Hematopoietic multipotent progenitor cell treated with erythropoietin and hydrocortisone succinate and interleukin-3 and kit ligand, for 4 days (in vitro differentiated cells): ENCODE data around the gene MYO1D.

Experiments used
- DNase-seq: peaks from one replicate; pipeline ENCODE4 v3.0.0-alpha.2; 2015

Gene MYO1D

DNA sequence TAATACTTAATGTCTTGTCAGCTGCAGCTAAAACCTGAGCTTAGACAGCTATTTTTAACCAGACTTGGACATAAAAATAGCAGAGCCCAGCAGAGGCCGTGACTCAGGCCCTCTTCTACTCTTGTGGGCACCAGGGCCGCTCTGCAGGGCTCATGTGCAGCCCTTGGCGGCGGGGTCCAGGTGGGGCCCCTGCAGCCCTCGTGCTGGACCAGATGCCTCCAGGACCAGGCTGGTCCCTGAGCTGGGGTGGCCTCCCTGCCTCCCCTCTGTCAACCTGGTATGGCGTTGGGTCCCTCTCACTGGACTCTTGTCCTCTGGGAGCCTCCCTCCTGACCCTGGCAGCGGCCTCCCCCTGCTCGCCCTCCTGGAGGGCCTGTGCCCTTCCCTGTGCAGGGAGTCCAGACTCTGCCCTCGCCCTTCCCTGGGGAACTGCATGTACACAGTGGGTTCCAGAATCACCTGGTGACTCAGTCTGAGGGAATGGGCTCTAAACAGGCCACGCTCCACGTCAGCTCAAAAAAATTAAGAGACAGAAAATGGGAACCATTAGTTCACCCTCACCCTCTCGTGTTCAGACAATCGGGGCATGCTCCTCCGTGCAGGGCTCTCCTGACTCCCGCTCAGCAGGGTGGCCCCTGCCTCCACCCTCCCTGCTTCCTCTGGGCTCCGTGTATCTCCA is 380.4 kb downstream of the MYO1D start:
- no peak for DNase-seq

- peak; percentile 41 for DNase-seq
These were observed 381.3 kb downstream of the MYO1D start for GRCh38 chr17:32495359-32496231.

GRCh38 chr17:32494621-32495358 is 382.1 kb downstream of the MYO1D start:
- DNase-seq: no peak

DNA sequence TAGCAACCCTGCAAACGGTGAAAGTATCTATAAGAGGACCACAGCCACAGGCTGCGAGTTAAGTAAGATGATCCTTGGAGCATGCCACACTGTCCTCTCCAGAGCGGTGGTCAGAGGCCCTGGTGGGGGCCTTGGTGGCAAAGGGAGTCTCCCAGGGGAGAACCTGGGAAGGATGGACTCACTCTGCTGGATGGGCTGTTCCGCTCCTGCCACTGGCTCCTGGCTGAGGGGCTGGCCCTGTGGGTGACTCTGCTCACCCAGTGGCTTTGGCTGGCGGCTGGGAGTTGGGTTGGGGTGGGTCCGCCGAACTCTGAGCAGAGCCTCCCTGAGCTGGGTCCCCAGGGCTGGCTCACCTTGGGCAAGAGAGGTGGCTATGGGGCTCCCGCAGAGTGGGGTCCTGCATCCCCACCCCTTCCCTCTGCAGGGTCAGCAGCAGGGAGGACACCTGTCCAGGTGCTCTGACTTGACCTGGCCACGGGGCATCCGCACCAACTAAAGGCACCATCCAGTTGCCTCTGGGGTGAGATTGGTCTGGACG is 382.9 kb downstream of the MYO1D start:
- DNase-seq: no peak

GRCh38 chr17:32493571-32493970 is 383.4 kb downstream of the MYO1D start:
- DNase-seq: no peak

GRCh38 chr17:32492648-32493289 is 384.2 kb downstream of the MYO1D start:
- no peak for DNase-seq

DNA sequence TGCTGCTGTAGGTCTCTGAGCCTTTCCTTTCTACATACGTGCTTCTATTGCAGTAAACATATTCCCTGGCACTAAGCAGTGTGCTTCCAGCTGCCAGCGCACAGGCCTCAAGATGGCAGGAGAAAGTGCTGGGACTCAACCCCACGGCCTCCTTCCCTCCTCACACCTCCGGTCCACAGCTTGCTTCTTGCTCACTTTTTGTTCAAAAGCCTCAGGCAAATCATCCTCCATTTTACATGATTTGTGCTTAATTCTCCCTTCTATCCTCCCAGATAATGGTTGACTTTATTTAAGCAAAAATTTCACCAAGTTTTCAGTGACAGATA is 384.7 kb downstream of the MYO1D start:
- DNase-seq: no peak

DNA sequence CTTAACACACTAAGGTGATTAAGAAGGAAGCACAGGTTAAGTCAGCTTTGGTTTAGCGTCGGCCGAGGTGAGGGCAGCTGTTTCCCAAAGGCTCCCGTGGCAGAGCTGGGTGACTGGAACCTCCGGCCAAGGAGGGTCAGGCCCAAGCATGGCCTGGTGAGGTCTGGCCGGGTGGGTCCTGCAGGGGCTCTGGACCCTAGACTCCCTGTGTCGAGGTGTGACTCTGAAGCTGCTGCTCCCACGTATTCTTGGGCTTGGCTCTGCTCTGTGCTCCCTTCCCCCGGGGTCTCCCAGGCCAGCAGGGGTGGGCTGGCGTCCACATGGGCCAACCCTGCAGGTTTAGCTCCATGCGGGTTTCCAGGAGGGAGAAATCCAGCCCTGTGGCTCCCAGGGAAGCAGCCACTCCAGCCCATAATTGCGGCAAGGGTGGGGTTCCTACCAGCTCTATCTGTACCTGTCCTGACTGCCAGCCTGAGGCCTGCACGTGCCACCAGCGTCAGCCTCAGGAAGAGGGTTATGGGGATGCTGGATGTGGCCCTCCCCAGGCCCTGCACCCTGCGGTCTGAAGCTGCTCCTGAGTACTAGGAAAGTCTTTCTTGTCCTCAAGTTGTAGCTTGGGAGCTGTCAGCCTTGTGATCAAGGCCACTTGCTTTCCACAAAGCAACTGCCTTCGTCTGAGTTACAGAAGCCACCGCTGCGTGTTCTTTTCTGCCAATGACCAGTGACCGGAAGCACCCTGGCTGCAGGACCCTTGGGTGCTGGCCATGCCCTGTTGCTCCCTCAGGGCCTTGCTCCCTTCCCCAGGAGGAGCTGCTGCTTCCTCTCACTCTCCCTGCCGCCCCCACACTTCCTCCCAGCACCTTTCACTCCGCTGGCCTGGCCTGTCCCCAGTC is 385.3 kb downstream of the MYO1D start:
- no peak for DNase-seq

DNA sequence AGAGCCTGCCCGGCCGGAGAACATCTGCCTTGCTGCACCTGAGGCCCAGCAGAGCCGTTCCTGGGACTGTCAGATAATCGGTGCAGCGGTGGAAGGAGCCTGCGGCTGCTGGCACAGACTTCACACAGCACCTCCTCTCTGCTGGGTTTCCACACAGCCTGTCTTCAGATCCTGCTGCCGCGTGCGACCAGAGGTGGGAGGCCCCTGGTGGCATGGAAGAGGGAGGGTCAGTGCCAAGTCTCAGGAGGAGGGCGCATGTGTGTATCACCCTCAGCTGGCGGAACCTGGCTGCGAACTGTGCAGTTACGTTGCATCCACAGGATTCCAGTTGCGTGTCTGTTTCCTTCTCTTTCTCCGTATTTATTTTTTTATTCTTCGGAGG is 386.8 kb downstream of the MYO1D start:
- DNase-seq: no peak

- no peak for DNase-seq
These were observed 387.4 kb downstream of the MYO1D start for GRCh38 chr17:32489320-32490100.

DNA sequence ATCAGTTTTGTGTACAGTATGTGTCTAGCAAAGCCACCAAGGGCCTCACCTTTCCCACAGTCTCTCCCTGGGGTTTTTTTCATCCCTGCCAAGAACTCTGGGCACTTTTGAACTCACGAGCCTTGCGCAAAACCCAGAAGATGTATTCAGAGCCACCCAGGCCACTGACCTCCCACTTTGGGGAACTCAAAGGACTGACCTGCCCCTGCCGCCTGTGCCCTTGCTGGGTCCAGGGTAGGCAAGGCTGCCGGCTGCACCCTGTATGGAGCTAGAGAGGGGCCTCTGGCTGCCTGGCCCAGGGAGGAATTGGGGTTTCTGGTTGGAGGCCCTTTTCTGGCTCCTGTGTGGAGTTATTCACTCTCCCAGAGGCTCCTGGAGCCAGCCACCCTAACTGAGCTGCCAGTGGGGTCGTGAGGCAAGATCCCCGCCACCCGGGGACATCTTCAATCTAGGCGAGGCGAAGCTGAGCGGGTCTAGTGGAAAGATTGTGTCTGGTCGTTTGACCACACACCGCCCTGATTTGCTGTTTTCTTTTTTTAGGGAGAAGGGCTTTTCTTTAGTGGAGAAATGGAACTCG is 388.2 kb downstream of the MYO1D start:
- DNase-seq: no peak

- no peak for DNase-seq
These were observed 388.8 kb downstream of the MYO1D start for GRCh38 chr17:32488177-32488542.

DNA sequence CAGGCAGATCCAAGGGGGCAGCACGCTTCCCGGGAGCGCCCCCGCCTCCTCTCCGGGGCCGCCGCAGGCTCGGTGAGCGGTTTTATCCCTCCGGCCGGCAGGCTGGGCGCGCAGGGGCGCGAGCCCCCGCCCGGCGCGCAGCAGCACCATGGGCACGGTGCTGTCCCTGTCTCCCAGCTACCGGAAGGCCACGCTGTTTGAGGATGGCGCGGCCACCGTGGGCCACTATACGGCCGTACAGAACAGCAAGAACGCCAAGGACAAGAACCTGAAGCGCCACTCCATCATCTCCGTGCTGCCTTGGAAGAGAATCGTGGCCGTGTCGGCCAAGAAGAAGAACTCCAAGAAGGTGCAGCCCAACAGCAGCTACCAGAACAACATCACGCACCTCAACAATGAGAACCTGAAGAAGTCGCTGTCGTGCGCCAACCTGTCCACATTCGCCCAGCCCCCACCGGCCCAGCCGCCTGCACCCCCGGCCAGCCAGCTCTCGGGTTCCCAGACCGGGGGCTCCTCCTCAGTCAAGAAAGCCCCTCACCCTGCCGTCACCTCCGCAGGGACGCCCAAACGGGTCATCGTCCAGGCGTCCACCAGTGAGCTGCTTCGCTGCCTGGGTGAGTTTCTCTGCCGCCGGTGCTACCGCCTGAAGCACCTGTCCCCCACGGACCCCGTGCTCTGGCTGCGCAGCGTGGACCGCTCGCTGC is 389.3 kb downstream of the MYO1D start:
- DNase-seq: peak; percentile 39

GRCh38 chr17:32486701-32487472 is 390.0 kb downstream of the MYO1D start, which contains the start of gene CDK5R1:
Gene CDK5R1 (plus strand): TSS chr17:32486993. CDS start chr17:32487621, 628 bp downstream.
- peak; percentile 87 for DNase-seq

GRCh38 chr17:32486111-32486700 is 390.7 kb downstream of the MYO1D start:
- DNase-seq: peak; percentile 89

DNA sequence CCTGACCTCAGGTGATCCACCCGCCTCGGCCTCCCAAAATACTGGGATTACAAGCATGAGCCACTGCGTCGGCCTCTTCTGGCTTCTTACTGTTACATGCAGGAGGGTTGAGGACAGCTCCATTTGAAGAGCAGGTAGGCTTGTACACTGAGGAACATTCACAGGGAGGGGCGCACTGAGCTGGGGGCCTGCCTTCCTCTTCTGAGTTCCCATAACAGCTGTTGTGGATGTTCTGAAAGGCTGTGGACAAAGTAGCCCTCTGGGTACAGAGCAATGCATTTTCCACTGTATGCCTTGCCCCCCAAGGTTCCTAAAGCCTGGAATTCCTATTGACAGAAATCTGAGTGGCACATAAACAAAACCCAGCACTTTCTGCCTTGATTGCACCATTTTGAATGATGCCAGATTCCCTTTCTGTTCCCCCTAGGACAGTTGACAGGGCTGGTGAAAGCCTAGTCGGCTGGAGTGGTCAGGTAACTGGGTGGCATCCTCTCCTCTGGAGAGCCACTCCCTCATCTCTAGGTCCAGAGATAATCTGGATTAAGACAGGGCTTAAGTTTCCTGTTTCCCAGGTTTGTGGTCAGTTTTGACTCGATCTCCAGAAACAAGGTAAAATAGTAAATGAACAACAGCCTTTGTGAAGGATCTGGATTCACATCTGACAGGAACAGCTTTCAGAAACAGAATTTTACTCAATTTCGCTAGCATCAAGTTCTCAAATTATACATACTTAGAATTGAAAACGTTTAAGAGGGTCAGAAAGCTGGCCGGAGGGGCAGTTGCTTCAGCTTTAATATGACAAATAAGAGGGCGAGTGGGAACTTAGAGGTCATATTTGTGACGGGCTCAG is 391.4 kb downstream of the MYO1D start:
- peak; percentile 18 for DNase-seq

DNA sequence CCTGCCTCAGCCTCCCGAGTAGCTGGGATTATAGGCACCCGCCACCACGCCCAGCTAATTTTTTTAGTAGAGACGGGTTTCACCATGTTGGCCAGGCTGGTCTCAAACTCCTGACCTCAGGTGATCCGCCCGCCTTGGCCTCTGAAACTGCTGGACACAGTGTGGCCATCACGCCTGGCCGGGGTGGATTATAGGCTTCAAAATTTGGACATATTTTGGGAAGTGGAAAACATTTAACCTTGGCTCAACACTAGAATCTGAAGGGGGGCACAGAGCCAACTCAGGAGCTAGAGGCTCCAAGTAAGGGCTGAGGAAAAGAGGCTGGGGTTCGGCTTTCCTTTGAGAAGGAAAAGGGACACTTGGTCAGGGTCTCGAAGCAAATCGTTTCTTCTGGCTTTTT is 392.3 kb downstream of the MYO1D start:
- DNase-seq: no peak

DNA sequence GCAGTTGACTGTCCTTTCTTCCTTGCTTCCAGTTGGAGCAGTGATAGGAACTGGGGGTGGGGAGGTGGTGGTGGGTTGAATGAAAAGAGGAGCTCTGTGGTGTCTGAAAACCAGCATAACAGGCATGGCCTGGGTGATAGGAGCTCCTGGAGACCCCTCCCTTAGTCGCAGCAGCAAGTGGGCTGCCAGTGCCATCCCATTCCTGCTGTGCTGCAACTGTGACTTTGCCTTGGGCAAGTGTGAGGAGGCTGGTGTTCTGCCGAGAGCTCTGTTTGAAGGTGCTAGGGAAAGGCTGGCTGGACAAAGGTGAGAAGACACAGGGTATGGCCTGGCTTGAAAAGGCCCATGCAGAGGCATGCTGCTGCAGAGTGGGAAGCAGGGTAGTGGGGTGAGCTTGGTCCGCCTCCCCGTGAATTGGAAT is 392.9 kb downstream of the MYO1D start:
- DNase-seq: no peak
